OCI-LY3 (cell line): ENCODE measurements around the gene RPH3AL.

Experiments used
- CTCF ChIP-seq: fragments of 200-600, 300-600 bp; sonication (generic); IDR thresholded peaks from 2 replicates; pipeline ENCODE4 v1.5.1; 2014; ENCODE audit warnings: antibody characterized with exemption, low read length, low read depth
- EZH2phosphoT487 ChIP-seq: fragments of 200-600 bp; shearing (Covaris generic); IDR thresholded peaks from 2 replicates; pipeline ENCODE4 v1.6.1; 2018; ENCODE audit warnings: antibody characterized with exemption, mixed run types, low read depth

DNA sequence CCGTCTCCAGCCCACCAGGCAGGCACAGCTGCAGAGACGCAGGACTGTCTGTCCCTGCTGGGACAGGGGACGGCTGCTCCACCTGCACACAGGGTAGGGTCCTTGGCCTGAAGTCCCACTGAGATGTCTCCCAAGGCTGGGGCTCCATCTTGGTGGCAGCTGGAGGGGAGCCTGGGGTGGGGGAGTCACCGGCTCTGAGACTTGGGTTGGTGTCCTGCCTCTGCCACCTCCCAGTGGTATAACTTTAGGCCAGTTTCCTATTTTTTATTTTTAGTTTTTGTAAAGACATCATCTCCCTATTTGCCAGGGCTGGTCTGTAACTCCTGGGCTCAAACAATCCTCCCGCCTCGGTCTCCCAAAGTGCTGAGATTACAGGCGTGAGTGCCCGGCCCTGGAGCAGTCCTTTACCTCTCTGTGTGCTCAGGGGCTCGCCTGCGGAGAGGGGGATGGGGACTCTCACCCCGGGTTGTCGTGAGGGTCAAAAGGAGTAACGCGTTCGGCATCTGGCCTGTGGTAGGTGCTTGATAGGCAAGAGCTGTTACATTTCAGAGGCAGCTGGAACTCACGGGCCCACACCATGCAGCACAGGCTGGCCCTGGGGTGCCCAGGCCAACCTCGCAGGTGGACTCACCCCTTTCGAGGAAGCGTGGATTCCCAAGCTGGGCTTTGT lies 124.5 kb downstream of the RPH3AL start:
- no peak for TF ChIP-seq CTCF
- no peak for TF ChIP-seq EZH2phosphoT487
